Endothelial cell of hepatic sinusoid (primary cell): ENCODE results near the gene RNF40.

ENCODE experiments used
- in situ Hi-C: cut with HindIII; loops from 2 replicates; pipeline ENCODE4 v1.10.0; 2017; ENCODE audit warnings: low sequenced_read_pairs

The RNF40 gene

GRCh38 chr16:30740364-30741251, 21.5 kb upstream of the RNF40 start:
- in situ Hi-C loops, result no loop called here

- in situ Hi-C loops, result no loop called here
Observed at GRCh38 chr16:30741461-30741914, 20.6 kb upstream of the RNF40 start.

- in situ Hi-C loops, result no loop called here
Observed at GRCh38 chr16:30743716-30744115, 18.4 kb upstream of the RNF40 start.

GRCh38 chr16:30744183-30744582, 17.9 kb upstream of the RNF40 start:
- in situ Hi-C loops, result no loop called here

GRCh38 chr16:30745082-30745481, 17.0 kb upstream of the RNF40 start:
- in situ Hi-C loops, result no loop called here

- in situ Hi-C loops, result no loop called here
Observed at GRCh38 chr16:30746638-30747175, 15.4 kb upstream of the RNF40 start.

GRCh38 chr16:30747331-30747730, 14.8 kb upstream of the RNF40 start:
- in situ Hi-C loops, result no loop called here

GRCh38 chr16:30747799-30748633, 14.1 kb upstream of the RNF40 start, which contains the start of gene PHKG2:
Gene PHKG2 (plus strand): TSS chr16:30748425. CDS start chr16:30748821, 396 bp downstream.
- in situ Hi-C loops, result no loop called here

GRCh38 chr16:30748634-30749445, 13.3 kb upstream of the RNF40 start:
- in situ Hi-C loops, result no loop called here

GRCh38 chr16:30750201-30750600, 11.9 kb upstream of the RNF40 start:
- in situ Hi-C loops, result no loop called here

GRCh38 chr16:30750876-30751465, 11.2 kb upstream of the RNF40 start:
- in situ Hi-C loops, result no loop called here

GRCh38 chr16:30753596-30753995, 8.5 kb upstream of the RNF40 start:
- in situ Hi-C loops, result no loop called here

- in situ Hi-C loops, result no loop called here
Observed at GRCh38 chr16:30755955-30756780, 6.0 kb upstream of the RNF40 start.

- in situ Hi-C loops, result no loop called here
Observed at GRCh38 chr16:30756781-30757100, 5.4 kb upstream of the RNF40 start.

GRCh38 chr16:30757316-30757715, 4.8 kb upstream of the RNF40 start:
- in situ Hi-C loops, result no loop called here

- in situ Hi-C loops, result no loop called here
Observed at GRCh38 chr16:30758988-30759491, 3.1 kb upstream of the RNF40 start.

GRCh38 chr16:30760001-30760559, 2.0 kb upstream of the RNF40 start:
- in situ Hi-C loops, result no loop called here

GRCh38 chr16:30760577-30761426, 1.3 kb upstream of the RNF40 start:
- in situ Hi-C loops, result no loop called here
